ENCODE measurements around the gene RGS12.

DNA sequence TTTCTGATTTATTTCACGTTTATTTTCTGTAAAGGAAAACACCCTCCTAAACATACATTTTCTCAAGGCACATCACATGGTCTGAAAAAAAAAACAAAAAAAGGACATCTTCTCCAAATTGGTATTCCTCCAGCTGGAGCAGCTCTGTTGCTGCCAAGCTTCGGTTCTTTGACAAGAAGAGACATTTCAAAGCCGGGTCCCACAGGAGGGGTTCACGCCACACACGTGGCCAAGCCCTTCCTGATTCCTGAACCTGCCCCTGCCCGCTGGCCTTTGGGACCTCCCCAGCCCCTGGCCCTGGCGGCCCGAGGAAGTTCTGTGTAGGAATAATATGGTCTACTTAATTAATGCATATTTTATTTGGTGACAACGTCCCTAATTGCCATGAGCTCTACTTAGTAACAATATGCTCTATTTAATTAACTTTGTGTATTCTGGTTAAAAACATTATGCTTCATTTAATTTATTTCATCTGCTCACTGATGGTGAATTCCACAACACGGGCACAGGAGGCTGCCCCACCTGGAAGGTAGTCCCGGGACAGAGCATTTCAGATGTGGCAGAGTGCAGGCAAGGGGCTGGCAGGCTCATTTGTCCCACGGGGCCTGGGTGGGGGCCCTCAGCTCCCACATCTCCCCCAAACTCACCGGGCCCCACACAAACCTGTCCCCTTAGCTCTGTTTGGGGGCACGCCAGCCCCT is 5.4 kb upstream of the RGS12 start:
- TF ChIP-seq, protein P1, sequence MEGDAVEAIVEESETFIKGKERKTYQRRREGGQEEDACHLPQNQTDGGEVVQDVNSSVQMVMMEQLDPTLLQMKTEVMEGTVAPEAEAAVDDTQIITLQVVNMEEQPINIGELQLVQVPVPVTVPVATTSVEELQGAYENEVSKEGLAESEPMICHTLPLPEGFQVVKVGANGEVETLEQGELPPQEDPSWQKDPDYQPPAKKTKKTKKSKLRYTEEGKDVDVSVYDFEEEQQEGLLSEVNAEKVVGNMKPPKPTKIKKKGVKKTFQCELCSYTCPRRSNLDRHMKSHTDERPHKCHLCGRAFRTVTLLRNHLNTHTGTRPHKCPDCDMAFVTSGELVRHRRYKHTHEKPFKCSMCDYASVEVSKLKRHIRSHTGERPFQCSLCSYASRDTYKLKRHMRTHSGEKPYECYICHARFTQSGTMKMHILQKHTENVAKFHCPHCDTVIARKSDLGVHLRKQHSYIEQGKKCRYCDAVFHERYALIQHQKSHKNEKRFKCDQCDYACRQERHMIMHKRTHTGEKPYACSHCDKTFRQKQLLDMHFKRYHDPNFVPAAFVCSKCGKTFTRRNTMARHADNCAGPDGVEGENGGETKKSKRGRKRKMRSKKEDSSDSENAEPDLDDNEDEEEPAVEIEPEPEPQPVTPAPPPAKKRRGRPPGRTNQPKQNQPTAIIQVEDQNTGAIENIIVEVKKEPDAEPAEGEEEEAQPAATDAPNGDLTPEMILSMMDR (conservative IDR thresholded peaks at IDR 0.05; ENCODE audit: low read depth, low read length): no peak
- TF ChIP-seq EZH2 (IDR thresholded peaks at IDR 0.05; ENCODE audit: borderline replicate concordance, low read depth, low read length, poor library complexity, severe bottlenecking): no peak

All from A673 (cell line).